DOHH2 (cell line): ENCODE results near the gene SORL1.

Source experiments
- H3F3A ChIP-seq: fragments of 200-600 bp; sonication (generic), shearing (Covaris generic); 2 replicates; pipeline ENCODE4 v1.6.0; 2016; ENCODE audit warnings: antibody characterized with exemption, mild to moderate bottlenecking; ENCODE audit not compliant: control insufficient read depth, insufficient read depth
- H3K27ac ChIP-seq: fragments of 200-600 bp; sonication (generic); 2 replicates; pipeline ENCODE4 v1.5.1; 2014; ENCODE audit warnings: low read depth, mild to moderate bottlenecking, low read length, moderate library complexity
- H3K27me3 ChIP-seq: fragments of 200-600 bp; sonication (generic); 2 replicates; pipeline ENCODE4 v1.6.1; 2014; ENCODE audit warnings: mild to moderate bottlenecking, low read length, mixed read lengths; ENCODE audit not compliant: control insufficient read depth
- H3K36me3 ChIP-seq: fragments of 200-600 bp; sonication (generic); 2 replicates; pipeline ENCODE4 v1.6.1; 2014; ENCODE audit warnings: mild to moderate bottlenecking, low read length, moderate library complexity, mixed read lengths; ENCODE audit not compliant: control insufficient read depth
- H3K4me1 ChIP-seq: fragments of 200-600 bp; sonication (generic); 2 replicates; pipeline ENCODE4 v1.6.1; 2014; ENCODE audit warnings: mild to moderate bottlenecking, low read length, mixed read lengths; ENCODE audit not compliant: control insufficient read depth
- H3K4me2 ChIP-seq: fragments of 200-600 bp; sonication (generic); 2 replicates; pipeline ENCODE4 v1.6.0; 2014; ENCODE audit warnings: mild to moderate bottlenecking, low read length, moderate library complexity
- H3K4me3 ChIP-seq: fragments of 200-600 bp; sonication (generic); 2 replicates; pipeline ENCODE4 v1.5.1; 2014; ENCODE audit warnings: mild to moderate bottlenecking, low read length, mixed read lengths
- H3K79me2 ChIP-seq: fragments of 200-600 bp; sonication (generic); 2 replicates; pipeline ENCODE4 v1.6.1; 2014; ENCODE audit warnings: mild to moderate bottlenecking, low read length, mixed read lengths; ENCODE audit not compliant: control insufficient read depth
- H3K9me2 ChIP-seq: fragments of 200-600 bp; sonication (generic); replicated peaks from 2 replicates; pipeline ENCODE4 v1.6.1; 2014; ENCODE audit warnings: mild to moderate bottlenecking, low read length, mixed read lengths; ENCODE audit not compliant: control insufficient read depth
- H3K9me3 ChIP-seq: fragments of 200-600 bp; sonication (generic); 2 replicates; pipeline ENCODE4 v1.6.1; 2014; ENCODE audit warnings: antibody characterized with exemption, low read length, mixed read lengths; ENCODE audit not compliant: control insufficient read depth, insufficient read depth
- H4K20me1 ChIP-seq: fragments of 200-600 bp; sonication (generic); 2 replicates; pipeline ENCODE4 v1.6.0; 2014; ENCODE audit warnings: low read depth, mild to moderate bottlenecking, antibody characterized with exemption, low read length, moderate library complexity; ENCODE audit not compliant: control insufficient read depth, insufficient read depth
- EZH2phosphoT487 ChIP-seq: fragments of 200-600 bp; sonication (generic); IDR thresholded peaks from 2 replicates; pipeline ENCODE4 v1.6.1; 2017; ENCODE audit warnings: borderline replicate concordance, mild to moderate bottlenecking, antibody characterized with exemption, low read length, moderate library complexity, mixed read lengths
- TF ChIP-seq, protein P1 (sequence below): fragments of 200-600 bp; sonication (generic); IDR thresholded peaks from one replicate; pipeline ENCODE4 v1.5.1; 2014; ENCODE audit warnings: antibody characterized with exemption, mild to moderate bottlenecking, low read depth, low read length; ENCODE audit not compliant: poor library complexity, severe bottlenecking

The SORL1 gene

DNA sequence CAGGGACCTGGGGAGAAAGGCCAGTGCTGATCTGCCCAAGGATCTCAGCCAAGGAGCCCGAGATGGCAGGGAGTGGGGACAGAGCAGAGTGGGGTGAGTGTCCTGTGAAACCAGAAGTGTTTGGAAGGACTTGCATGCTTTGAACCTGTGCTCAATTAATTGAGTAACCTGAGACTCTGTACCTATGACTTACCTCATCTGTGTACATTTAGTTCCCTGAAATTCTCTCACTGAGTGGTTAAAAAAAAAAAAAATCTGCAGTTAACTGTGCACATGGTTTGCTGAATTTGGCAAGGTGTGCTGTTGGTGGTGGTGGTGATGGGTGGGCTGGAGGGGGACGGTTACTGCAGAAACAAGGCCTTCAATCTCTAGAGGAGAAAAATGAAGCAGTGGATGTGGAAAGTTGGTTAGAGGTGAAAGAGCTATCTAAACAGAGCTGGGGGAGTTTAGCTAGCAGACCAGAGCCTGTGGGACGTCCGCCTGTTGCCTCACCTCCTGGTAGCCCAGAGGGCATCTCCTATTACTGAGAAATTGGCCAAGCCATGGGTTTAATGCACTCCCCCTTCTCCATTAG is 8.9 kb downstream of the SORL1 start:
- no peaks in the 10 kb centered on the region for H3K9me2 ChIP-seq
- no peaks in the 10 kb centered on the region for H3K27me3 ChIP-seq
- peak overlapping the region; percentile 55 for H3K27ac ChIP-seq
- H3K4me1 ChIP-seq = peaks cover 100% of the 10 kb centered on the region
- peaks cover 84% of the 10 kb centered on the region for H3K36me3 ChIP-seq
- no peaks in the 10 kb centered on the region; the same call in 1 of the 2 replicates for H3F3A ChIP-seq
- H4K20me1 ChIP-seq = peaks cover 17% of the 10 kb centered on the region; the same call in 1 of the 2 replicates
- peak overlapping the region; percentile 68 for H3K4me2 ChIP-seq
- TF ChIP-seq, protein P1, sequence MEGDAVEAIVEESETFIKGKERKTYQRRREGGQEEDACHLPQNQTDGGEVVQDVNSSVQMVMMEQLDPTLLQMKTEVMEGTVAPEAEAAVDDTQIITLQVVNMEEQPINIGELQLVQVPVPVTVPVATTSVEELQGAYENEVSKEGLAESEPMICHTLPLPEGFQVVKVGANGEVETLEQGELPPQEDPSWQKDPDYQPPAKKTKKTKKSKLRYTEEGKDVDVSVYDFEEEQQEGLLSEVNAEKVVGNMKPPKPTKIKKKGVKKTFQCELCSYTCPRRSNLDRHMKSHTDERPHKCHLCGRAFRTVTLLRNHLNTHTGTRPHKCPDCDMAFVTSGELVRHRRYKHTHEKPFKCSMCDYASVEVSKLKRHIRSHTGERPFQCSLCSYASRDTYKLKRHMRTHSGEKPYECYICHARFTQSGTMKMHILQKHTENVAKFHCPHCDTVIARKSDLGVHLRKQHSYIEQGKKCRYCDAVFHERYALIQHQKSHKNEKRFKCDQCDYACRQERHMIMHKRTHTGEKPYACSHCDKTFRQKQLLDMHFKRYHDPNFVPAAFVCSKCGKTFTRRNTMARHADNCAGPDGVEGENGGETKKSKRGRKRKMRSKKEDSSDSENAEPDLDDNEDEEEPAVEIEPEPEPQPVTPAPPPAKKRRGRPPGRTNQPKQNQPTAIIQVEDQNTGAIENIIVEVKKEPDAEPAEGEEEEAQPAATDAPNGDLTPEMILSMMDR = no peak
- no peaks in the 10 kb centered on the region for H3K9me3 ChIP-seq
- H3K79me2 ChIP-seq = peaks cover 100% of the 10 kb centered on the region
- peak overlapping the region; percentile 65 for H3K4me3 ChIP-seq

DNA sequence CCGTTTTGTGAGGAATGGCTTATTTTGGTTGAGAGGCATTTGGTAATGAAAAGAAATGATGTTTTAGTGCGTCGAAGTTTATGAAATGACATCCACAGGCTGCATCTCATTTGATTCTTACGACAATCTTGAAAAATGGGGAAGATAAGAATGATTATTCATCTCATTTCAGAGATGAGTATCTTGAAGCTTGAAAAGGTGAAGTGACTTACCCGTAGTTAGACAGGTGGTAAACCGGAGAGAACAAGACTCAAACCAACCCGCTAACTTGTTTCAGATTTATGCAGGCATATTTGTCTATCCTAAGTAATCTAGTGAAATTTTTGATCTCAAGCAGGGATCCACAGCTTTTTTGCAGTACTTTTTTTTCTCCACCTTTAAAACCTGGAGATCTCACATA is 9.7 kb downstream of the SORL1 start:
- no peaks in the 10 kb centered on the region; the same call in 1 of the 2 replicates for H3F3A ChIP-seq
- peaks cover 20% of the 10 kb centered on the region; the same call in 1 of the 2 replicates for H4K20me1 ChIP-seq
- peak overlapping the region; percentile 55 for H3K27ac ChIP-seq
- H3K4me1 ChIP-seq = peaks cover 100% of the 10 kb centered on the region
- no peaks in the 10 kb centered on the region for H3K9me3 ChIP-seq
- peaks cover 100% of the 10 kb centered on the region for H3K79me2 ChIP-seq
- H3K36me3 ChIP-seq = peaks cover 83% of the 10 kb centered on the region
- no peaks in the 10 kb centered on the region for H3K9me2 ChIP-seq
- no peaks in the 10 kb centered on the region for H3K27me3 ChIP-seq
- peak overlapping the region; percentile 65 for H3K4me3 ChIP-seq
- H3K4me2 ChIP-seq = peak overlapping the region; percentile 68
- TF ChIP-seq, protein P1 = no peak
- TF ChIP-seq EZH2phosphoT487 = no peak

DNA sequence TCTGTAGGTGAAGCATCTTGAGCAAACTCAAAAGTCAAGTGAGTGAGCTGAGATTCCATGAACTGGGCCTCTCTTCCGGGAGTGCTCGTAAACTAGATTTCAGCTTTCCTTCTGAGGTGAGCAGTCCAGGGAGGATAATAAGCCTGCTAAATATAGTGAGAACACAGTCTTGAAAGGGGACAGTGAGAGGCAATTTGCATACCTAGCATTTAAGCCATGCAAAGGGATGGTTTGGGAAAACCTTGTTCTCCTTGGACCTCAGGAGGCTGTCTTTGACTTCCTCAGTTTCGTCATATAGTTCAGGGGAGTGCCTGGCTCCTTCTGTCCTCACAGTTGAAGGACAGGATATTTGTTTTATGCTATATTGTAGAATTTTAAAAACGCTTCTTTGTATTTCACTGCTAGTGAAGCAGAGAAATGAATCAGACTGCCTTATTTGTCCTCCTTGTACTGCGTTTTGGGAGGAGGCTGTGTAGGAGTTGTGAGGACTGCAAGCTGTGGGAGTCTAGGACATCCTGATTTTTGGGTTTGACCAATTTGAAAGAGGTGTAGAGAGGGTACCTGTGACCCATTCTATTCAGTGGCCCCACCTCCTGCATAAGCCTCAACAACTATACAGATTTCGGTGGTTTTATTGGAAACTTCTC is 11.7 kb downstream of the SORL1 start:
- TF ChIP-seq, protein P1 = no peak
- no peak for TF ChIP-seq EZH2phosphoT487
- H3K9me2 ChIP-seq = no peaks in the 10 kb centered on the region
- H3K4me1 ChIP-seq = peaks cover 100% of the 10 kb centered on the region
- peak overlapping the region; percentile 68 for H3K4me2 ChIP-seq
- no peaks in the 10 kb centered on the region for H3K9me3 ChIP-seq
- H3F3A ChIP-seq = no peaks in the 10 kb centered on the region
- peaks cover 25% of the 10 kb centered on the region for H4K20me1 ChIP-seq
- H3K79me2 ChIP-seq = peaks cover 100% of the 10 kb centered on the region
- H3K36me3 ChIP-seq = peaks cover 81% of the 10 kb centered on the region
- peak overlapping the region; percentile 65 for H3K4me3 ChIP-seq
- H3K27ac ChIP-seq = peak overlapping the region; percentile 55
- no peaks in the 10 kb centered on the region for H3K27me3 ChIP-seq
